Endodermal cell (in vitro differentiated cells): ENCODE data around the gene IL36G. TPM values are rescaled to one million over a fixed set of nuclear protein-coding genes. Genes with fewer than 3 reads are reported as not detected.

Source experiments
- DNase-seq: peaks from one replicate; pipeline ENCODE4 v3.0.0-alpha.2; 2017
- H3K27ac ChIP-seq: 2 replicates; pipeline ENCODE4 v1.5.1; 2013; ENCODE audit warnings: mild to moderate bottlenecking, low read depth, low read length, moderate library complexity
- H3K27me3 ChIP-seq: 2 replicates; pipeline ENCODE4 v1.6.1; 2013; ENCODE audit warnings: mild to moderate bottlenecking, low read length, moderate library complexity; ENCODE audit not compliant: insufficient read depth, control insufficient read depth, poor library complexity, severe bottlenecking
- H3K36me3 ChIP-seq: 2 replicates; pipeline ENCODE4 v1.7.0; 2013; ENCODE audit warnings: mild to moderate bottlenecking, low read length, moderate library complexity; ENCODE audit not compliant: control insufficient read depth, insufficient read depth
- H3K4me1 ChIP-seq: one replicate; pipeline ENCODE4 v1.7.0; 2013; ENCODE audit warnings: low read length; ENCODE audit not compliant: control insufficient read depth, insufficient read depth
- H3K4me3 ChIP-seq: 2 replicates; pipeline ENCODE4 v1.5.1; 2013; ENCODE audit warnings: mild to moderate bottlenecking, low read length, moderate library complexity
- H3K9ac ChIP-seq: 2 replicates; pipeline ENCODE4 v1.6.1; 2013; ENCODE audit warnings: mild to moderate bottlenecking, low read length, moderate library complexity; ENCODE audit not compliant: poor library complexity, severe bottlenecking; ENCODE audit errors: extremely low read depth
- H3K9me3 ChIP-seq: 2 replicates; pipeline ENCODE4 v1.6.1; 2013; ENCODE audit warnings: mild to moderate bottlenecking, low read length, moderate library complexity; ENCODE audit not compliant: control insufficient read depth
- H3K27ac Mint-ChIP-seq: 2 replicates; pipeline ENCODE4 v1.8.0; 2020; ENCODE audit warnings: mixed read lengths
- H3K27me3 Mint-ChIP-seq: 2 replicates; pipeline ENCODE4 v1.8.0; 2021; ENCODE audit warnings: mild to moderate bottlenecking, mixed read lengths; ENCODE audit not compliant: insufficient read depth
- H3K36me3 Mint-ChIP-seq: 2 replicates; pipeline ENCODE4 v1.8.0; 2020; ENCODE audit warnings: low read depth, mixed read lengths
- H3K4me1 Mint-ChIP-seq: 2 replicates; pipeline ENCODE4 v1.8.0; 2020; ENCODE audit warnings: mixed read lengths
- H3K4me3 Mint-ChIP-seq: 2 replicates; pipeline ENCODE4 v1.8.0; 2020; ENCODE audit warnings: mild to moderate bottlenecking, moderate library complexity, mixed read lengths
- H3K9me3 Mint-ChIP-seq: 2 replicates; pipeline ENCODE4 v1.8.0; 2020; ENCODE audit warnings: mild to moderate bottlenecking, mixed read lengths
- WGBS, 2 experiments: methylation state at CpG; one replicate each; pipeline versions ENCODE4 v1.1.5 to v1.1.7; 2013; ENCODE audit warnings: missing lambda C conversion rate in 2 of 2, mixed read lengths in 1 of 2; ENCODE audit not compliant: insufficient coverage in 1 of 2, insufficient read length in 1 of 2; 5-methylcytosine and 5-hydroxymethylcytosine counted together
- total RNA-seq, 2 donors: library from RNA; stranded (reverse); fragmentation: NEBNext Ultra II Directional in 1 of 2; extraction: Animal tissue kit (Norgen Biotek cat#: 25700) in 1 of 2; gene quantifications; 2 replicates in 1 of 2; 3 replicates in 1 of 2; pipeline ENCODE4 v1.2.1, GENCODE V29; 2021
- TF ChIP-seq, protein P1 (sequence below): fragments of 200-600 bp; sonication (generic); conservative IDR thresholded peaks from 2 replicates; pipeline ENCODE4 v1.5.0; 2021; ENCODE audit warnings: antibody characterized with exemption, mild to moderate bottlenecking

Gene IL36G
- total RNA-seq, 2 donors from 2014 or later: not detected

DNA sequence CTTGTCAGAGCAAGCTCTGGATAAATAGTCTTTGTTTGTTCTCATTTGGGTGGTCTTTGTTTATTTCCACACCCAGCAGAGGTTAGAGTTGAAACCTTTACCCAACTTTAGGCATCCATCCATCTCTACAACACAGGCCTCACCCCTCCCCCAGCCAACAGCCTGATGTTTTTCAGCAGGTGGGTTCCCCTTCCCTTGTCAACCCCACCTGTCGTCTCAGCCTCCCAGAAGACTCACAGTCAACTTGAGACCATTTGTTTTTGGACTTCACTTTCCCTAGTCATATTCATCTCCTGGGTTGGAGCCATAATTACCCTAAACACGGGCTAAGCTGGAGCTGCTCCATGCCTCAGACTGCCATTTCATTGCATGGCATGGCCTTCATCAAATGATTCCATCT, 31.7 kb upstream of the IL36G start:
- H3K36me3 ChIP-seq: no peaks in the 10 kb centered on the region
- Mint-ChIP-seq H3K4me1 (no peaks in the 10 kb centered on the region), H3K27me3 (peaks cover 11% of the 10 kb centered on the region), H3K9me3 (no peaks in the 10 kb centered on the region), H3K4me3 (no peak overlapping the region), H3K36me3 (no peaks in the 10 kb centered on the region), H3K27ac (no peak overlapping the region)
- TF ChIP-seq, protein P1, sequence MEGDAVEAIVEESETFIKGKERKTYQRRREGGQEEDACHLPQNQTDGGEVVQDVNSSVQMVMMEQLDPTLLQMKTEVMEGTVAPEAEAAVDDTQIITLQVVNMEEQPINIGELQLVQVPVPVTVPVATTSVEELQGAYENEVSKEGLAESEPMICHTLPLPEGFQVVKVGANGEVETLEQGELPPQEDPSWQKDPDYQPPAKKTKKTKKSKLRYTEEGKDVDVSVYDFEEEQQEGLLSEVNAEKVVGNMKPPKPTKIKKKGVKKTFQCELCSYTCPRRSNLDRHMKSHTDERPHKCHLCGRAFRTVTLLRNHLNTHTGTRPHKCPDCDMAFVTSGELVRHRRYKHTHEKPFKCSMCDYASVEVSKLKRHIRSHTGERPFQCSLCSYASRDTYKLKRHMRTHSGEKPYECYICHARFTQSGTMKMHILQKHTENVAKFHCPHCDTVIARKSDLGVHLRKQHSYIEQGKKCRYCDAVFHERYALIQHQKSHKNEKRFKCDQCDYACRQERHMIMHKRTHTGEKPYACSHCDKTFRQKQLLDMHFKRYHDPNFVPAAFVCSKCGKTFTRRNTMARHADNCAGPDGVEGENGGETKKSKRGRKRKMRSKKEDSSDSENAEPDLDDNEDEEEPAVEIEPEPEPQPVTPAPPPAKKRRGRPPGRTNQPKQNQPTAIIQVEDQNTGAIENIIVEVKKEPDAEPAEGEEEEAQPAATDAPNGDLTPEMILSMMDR: no peak
- H3K9me3 ChIP-seq: peaks cover 33% of the 10 kb centered on the region
- no peak overlapping the region for H3K4me3 ChIP-seq
- H3K27ac ChIP-seq: no peak overlapping the region
- 86 to 87% methylated on average over 2 of the region's 2 CpGs for WGBS, 2 experiments
- peaks cover 20% of the 10 kb centered on the region for H3K27me3 ChIP-seq
- no peak overlapping the region for H3K9ac ChIP-seq
- DNase-seq: no peak
- no peaks in the 10 kb centered on the region for H3K4me1 ChIP-seq

DNA sequence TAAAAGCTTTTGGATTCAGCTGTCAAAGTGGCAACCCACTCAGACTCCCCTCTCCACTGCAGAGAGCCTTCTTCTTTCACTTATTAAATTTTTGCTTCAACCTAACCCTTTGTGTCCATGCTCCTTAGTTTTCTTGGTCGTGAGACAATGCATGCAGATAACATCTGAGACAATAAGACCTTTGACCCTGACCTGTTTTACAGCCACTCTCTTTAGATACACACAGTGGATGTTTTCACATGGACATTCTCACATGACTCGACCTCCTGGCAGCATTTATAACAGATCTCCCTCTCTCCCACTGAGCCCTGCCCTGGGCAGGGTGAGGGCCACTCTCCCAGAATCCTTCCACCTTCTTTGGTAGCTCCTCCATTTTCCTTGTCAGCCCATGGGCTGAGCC, 30.4 kb upstream of the IL36G start:
- H3K27me3 Mint-ChIP-seq: peaks cover 11% of the 10 kb centered on the region
- Histone ChIP-seq H3K27ac (no peak overlapping the region), H3K9ac (no peak overlapping the region), H3K36me3 (no peaks in the 10 kb centered on the region), H3K27me3 (peaks cover 28% of the 10 kb centered on the region), H3K4me1 (no peaks in the 10 kb centered on the region), H3K9me3 (peaks cover 33% of the 10 kb centered on the region), H3K4me3 (no peak overlapping the region)
- no peak overlapping the region for H3K4me3 Mint-ChIP-seq
- H3K36me3 Mint-ChIP-seq: no peaks in the 10 kb centered on the region
- no peak for DNase-seq
- H3K27ac Mint-ChIP-seq: no peak overlapping the region
- TF ChIP-seq, protein P1: no peak
- H3K4me1 Mint-ChIP-seq: no peaks in the 10 kb centered on the region
- 57% methylated on average over 2 of the region's 2 CpGs for WGBS, 2 experiments
- peaks cover 7% of the 10 kb centered on the region for H3K9me3 Mint-ChIP-seq

DNA sequence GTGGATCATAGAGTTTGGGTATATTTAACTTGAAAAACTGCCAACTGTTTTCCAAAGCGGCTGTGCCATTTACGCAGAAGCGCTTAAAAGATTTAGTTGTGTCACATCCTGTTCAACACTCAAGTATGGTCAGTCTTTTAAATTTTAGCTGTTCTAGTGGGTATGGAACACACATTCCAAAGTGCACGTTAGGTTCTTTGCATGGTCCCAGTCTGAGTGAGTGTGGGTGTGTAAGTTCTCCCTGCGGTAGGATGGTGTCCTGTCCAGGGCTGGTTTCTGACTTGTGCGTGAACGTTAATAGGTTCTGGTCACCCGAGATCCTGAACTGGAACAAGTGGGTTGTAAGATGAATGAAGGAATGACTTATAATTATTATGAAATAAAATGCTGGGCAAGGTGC, 28.4 kb upstream of the IL36G start:
- H3K9me3 Mint-ChIP-seq: peaks cover 7% of the 10 kb centered on the region
- WGBS, 2 experiments: 84% methylated on average over 6 to 8 of the region's 8 CpGs
- no peak overlapping the region for H3K27ac ChIP-seq
- H3K36me3 ChIP-seq: no peaks in the 10 kb centered on the region
- H3K4me3 ChIP-seq: no peak overlapping the region
- no peak overlapping the region for H3K4me3 Mint-ChIP-seq
- H3K4me1 ChIP-seq: no peaks in the 10 kb centered on the region
- peaks cover 28% of the 10 kb centered on the region for H3K27me3 ChIP-seq
- no peak overlapping the region for H3K27ac Mint-ChIP-seq
- peaks cover 11% of the 10 kb centered on the region for H3K27me3 Mint-ChIP-seq
- H3K36me3 Mint-ChIP-seq: no peaks in the 10 kb centered on the region
- DNase-seq: no peak
- H3K4me1 Mint-ChIP-seq: no peaks in the 10 kb centered on the region
- TF ChIP-seq, protein P1: no peak
- no peak overlapping the region for H3K9ac ChIP-seq
- peaks cover 33% of the 10 kb centered on the region for H3K9me3 ChIP-seq
